NCI-H2196 (cell line): Measurements from ENCODE around the gene FBXL2.
"Not testable (repeated sequence)": the region's sequence is repeated elsewhere in the genome, so short reads cannot be mapped to it uniquely, and the experiment has no call there.

Experiments
- DNase-seq: peaks from one replicate; lab custom pipeline; 2025; ENCODE audit not compliant: unreplicated experiment; lab: John Stamatoyannopoulos, UW

FBXL2 gene

GRCh38 chr3:33426630-33427317 is 149.5 kb downstream of the FBXL2 start:
- DNase-seq, result no peak

GRCh38 chr3:33428734-33429133 is 151.5 kb downstream of the FBXL2 start:
- DNase-seq, result no peak

GRCh38 chr3:33429306-33429705 is 152.1 kb downstream of the FBXL2 start:
- DNase-seq, result not testable (repeated sequence)

- no peak for DNase-seq
These were observed 152.8 kb downstream of the FBXL2 start for GRCh38 chr3:33430061-33430460.

GRCh38 chr3:33430571-33430970 is 153.3 kb downstream of the FBXL2 start:
- DNase-seq, result no peak

- no peak for DNase-seq
These were observed 156.6 kb downstream of the FBXL2 start for GRCh38 chr3:33433843-33434242.
